ENCODE data around the gene FBXO42.

The FBXO42 gene

DNA sequence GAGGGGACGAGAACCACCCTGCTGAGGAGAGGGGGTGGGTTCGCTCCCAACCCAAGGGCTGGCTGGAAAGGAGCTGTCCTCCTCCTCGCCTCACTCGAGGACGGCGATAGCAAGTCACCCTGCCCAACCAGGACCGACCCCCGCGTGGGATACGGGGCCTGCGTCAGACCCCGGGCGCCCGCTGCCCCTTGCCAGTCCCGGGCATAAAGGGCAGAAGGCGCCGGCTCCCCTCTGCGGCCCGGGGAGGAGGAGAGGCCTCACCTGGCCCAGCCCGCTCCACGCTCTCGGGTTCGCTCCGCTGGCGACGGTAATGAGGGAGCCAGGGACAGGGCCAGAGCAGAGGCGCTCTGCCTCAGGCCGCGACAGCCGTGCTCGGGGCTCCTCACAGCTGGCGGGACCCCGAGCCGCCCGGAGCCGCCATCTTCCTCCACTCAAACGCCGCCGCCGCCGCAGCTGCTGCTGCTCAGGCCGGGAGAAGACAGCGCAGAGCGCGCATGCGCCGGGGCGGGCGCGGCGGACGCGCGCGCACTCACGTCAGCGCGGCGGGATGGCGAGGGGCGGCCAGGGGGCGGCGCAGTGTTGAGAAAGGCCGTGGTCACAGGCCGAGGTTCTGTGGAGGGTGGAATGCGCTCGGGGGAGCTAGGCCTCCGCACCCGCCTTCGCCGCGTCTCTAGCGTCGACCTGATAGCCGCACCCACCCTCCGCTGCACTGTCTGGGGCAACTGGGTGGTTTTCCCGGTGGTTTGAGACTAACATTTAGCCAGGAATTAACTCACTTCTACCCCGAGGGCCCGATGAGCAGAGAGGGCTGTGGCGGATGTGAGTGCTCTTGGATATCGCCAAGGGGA, at the start of gene FBXO42:
TSS of gene FBXO42 (minus strand) at position 487 of the 848 bp plus-strand sequence. CDS start 37,062 bp downstream, outside the sequence.
- DNase-seq = peak; percentile 96

DNA sequence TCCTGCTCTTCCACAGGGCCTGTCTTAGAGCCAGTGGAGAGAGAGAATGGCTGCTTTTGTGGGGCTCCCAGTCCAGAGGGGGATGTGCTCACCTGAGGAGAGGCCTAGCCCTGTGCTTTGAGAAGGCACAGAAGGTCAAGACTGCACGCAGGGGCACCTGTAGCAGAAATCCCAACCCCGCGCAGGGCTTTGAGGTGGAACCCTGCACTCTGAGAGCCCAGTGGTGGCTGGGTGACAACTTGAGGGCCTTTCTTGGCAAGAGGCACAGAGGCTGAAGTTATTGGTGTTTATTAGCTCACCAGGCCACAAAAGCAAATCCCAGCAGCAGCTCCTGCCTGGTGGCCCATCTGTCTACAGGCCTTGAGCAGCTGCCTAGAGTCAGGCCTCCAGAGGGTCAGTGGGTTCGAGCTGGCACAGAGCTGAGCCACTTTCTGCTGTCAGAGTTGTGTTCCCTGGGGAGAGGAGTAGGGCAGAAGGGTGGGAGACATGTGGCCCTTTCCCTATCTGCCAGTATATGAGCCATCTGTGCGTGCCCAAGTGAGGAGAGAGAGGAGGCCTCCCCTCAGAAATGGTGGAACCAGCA, 46.2 kb upstream of the FBXO42 start:
- DNase-seq = no peak

DNA sequence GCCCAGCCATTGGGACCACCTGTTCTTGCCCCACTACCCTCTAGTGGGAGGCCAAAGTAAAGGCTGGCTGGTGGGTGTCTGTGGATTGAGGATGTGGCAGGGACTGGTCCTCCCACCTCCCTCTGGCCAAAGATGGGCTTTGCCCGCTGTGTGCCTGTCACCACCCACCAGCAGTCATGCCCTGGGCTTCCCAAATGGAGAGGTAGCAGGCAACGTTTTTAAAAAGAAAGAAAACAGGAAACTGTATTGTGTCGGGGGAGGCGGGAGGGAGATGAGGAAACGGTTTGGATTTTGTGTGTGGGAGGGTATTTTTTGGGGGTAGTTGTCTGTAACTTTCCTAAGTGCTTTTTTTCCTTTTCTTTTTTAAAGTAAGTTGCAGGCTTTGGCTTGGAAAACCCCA, 44.8 kb upstream of the FBXO42 start:
- DNase-seq = no peak

DNA sequence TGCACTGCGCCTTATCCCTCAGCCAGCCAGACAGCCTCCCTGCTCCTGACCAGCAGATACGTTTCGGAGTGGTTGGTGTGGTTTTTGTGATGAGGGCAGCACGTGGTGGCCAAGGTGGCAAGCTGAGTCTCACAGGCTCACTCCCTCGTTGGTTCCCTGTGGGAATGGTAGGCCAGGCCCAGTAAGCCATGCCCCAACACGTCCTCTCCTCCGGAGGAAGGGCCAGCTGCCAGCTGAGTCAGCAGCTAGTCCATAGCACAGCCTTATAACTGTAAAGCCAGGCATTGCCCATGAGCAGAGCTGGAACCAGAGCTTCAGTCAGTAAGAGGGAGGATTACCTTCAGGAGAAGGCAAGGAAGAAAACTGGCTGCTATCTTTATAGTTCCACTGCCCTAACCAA, 44.3 kb upstream of the FBXO42 start:
- DNase-seq = peak; percentile 17

DNA sequence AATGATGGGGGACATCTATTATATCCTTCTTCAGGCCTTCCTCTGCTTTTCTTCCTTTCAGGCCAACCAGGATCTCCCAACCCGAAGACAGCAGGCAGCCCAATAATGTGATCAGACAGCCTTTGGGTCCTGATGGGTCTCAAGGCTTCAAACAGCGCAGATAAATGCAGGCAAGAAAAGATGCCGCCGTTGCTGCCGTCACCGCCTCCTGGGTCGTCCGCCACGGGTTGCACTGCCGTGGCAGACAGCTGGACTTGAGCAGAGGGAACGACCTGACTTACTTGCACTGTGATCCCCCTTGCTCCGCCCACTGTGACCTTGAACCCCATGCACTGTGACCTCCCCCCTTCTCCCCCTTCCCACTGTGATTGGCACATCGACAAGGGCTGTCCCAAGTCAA, 42.7 kb upstream of the FBXO42 start:
- no peak for DNase-seq

DNA sequence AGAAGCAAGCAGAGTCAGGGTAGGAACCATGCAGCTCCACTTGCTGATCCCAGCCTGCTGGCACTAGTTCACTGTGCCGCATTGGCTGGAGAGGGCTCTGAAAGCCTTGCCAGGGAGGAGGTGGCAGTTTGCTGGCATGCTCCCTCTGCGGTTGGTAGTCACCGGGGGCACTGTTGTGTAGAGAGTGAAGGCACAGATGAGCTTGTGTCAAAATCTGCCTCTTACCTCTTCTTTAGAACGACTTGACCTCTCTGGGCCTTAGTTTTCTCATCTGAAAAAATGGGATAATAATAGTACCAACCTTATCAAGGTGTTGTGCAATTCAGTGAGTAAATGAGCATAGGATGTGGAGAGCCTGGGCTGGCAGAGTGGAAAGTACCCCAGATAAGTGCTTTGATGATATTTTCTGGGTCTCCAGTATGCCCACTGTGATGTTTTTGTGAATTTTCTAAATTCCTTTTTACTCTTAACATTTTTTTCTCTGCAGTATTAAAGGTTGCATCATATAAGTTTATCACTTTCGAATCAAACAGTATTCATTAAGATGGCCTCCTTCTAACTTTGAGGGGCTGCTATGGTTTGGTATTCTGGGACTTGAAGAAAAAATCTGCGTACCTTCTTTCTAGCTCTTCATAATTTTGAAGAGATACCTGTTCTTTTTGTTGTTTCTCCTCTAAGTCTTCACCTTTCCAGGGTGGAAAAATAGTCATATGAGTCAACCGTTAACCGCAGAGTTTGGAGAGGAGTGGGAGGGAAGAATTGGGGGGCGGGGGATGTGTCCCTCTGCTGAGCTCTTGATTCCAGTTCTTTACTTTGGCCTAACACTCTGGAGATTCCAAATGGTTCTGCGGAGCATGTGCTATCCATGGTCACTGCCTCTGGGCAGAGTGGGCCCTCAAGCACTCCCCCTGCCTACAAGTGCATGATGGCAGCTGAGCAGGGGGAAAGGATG, 41.6 kb upstream of the FBXO42 start:
- DNase-seq = no peak

DNA sequence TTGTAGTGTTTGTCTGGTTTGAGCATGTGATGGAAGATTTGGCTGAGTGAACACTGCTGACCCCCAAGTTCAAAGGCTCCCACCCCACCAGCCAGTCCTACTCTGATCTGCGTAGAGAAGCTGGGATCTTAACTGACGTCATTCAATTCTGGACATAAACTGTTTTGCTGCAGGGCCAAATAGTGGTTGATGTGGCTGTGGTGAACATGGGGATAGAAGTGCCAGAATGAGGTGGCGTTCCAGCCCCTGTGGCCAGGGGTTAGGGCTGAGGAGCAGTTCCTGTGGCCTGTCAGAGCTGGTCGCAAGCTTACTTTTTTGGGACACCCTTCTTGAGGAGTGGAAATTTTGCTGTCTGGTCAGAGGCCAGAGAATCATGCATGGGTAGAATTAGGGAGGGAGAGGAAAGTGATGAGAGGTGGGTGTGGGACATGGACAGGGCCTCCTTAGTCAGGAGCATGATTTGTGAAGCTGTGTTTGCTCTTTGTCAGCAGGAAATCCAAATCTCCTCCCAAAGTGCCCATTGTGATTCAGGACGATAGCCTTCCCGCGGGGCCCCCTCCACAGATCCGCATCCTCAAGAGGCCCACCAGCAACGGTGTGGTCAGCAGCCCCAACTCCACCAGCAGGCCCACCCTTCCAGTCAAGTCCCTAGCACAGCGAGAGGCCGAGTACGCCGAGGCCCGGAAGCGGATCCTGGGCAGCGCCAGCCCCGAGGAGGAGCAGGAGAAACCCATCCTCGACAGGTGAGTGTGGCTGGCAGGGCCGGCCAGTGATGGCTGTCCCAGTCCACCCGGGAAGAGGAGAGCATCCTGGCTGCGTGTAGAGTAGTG, 40.7 kb upstream of the FBXO42 start:
- DNase-seq = no peak

DNA sequence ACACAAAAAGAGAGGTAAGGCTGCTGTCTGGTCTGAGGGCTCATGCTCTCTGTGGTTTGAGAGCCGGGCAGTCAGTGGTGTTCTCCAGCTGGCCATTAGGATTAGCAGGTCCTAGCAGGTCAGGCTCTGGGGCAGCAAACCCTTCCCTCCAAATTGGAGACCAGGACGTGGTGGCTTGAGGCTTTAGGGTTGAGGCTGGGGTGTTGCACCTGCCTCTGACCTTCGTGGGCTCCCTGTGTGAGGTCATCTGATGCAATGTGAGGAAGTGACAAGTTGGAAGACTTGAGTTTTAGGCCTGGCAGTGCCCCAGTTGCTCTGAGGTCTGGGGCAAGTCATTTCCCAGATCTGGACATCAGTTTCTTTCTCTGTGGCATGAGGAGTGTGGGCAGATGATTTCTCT, 39.1 kb upstream of the FBXO42 start:
- DNase-seq = no peak

DNA sequence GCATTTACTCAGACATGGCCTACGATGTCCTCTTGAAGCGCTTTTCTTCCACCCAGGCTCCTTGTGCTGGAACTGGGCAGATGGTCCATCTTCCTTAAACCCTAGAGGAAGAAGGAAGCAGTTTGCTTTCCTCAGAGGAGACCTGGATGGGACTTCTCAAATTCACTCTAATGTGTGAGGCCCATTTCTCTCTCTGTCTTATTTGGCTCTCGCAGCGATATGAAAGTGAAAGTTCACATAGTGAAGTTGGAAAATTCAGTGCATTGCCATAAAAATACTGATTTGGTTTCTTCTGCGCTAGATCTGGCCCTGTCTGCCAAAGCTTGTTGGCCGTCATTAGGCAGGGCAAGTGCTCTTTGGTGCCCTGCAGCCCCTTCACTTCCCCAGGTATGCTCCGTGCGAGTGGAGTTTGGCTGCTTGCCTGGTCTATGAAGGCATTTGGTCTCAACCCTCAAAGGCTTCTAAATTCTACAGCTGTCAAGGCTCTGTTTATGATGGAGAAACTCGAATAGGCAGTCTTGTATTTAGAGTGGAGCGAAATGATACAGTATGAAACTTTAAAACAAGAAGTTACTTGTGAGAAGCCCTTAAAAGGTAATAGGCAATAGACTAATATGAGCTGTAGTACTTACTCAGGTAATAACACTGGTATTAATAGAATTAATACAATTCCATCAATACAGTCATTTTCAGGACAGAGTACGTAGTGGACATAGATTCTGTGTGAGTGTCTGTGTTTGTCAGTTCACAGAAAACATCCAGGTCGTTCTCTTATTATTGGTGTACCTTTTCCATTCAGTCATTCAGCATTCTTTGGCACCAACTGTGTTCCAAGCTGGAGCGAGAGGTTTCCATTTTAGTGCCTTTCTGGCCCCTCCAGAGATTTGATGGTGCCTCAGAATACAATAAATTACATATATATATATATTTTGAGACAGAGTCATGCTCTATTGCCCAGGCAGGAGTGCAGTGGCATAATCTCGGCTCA, 35.2 kb upstream of the FBXO42 start:
- DNase-seq = peak; percentile 92

DNA sequence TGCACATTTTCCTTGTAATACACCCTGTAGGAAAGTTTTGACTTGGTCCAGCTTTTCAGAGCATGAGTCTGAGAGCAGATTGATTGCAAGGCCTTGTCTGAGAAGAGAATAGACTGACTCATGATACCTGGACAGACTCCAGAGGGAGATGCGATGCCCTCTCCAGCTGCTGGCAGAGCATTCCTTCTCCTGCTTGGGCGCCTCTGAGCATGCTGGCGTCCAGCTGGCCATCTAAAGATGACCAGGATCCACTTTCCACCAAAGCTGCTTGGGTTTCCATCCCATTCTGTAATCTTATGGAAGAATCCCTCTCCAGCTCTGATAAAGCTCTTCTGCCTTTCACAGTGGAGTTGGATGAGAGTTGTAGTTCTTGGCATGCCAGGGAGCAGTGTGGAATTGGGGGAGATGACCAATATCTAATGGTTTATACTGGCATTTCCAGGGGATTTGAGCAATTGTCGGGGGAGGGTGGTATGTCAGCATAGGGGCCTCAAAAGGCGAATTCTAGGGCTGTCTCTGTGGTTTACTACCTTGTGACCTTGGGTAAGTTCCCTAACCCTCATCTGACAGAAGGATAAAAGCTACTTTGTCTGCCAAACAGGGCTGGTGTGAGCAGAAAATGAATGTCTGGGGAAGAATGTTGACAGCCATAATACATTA, 34.3 kb upstream of the FBXO42 start:
- no peak for DNase-seq

DNA sequence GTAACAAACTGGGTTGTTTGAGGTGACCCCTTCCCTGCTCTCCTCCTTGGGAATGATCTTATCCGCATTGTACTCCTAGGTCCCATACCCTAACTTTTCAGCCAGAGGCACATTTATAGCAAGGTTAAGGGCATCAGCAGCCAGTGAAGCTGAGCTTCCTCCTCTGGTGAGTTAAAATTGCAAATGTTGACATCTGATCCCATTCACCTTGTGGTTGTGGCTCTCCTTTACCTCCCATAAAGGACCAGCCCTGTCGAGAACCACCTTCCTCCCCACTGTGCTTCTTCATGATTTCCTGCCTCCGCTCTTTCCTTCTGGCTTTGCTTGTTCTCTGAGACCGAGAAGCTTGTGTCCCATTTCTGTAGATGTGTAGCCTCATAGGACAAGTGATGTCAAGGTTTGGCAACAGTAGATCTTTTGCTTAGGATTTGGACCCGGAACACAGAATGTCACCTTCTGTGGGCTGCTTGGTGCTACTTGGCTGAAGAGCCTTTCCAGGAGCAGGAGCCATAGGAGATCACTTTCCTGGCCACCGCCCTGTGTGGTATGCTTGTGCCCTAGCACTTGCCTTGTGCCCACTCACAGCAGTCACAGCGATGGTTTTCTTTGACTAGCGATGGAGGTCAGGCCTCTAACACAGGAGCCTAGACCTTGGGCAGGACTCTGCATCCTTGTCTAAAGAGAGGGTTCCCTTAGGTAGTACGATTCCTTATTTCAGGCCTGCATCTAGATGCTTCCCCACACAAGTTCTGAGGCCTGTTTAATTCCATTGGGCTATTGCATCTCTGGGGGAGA, 33.6 kb upstream of the FBXO42 start:
- no peak for DNase-seq

DNA sequence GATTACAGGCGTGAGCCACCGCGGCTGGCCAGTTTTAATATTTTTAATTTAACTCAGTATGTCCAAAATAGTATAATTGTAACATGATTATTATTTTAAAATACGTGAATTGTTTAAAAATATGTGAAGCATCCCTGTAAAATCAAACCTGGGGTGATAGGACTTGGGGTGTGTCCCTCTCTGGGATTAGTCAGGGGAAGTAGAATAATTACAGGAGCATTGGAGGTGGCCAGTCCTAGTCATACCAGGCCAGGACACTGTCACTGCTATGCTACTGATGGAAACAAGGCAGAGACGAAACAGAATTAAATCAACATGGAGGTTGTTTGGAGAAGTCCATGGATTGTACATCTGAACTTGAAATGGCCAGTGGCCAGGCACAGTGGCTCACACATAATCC, 31.6 kb upstream of the FBXO42 start:
- DNase-seq = no peak

DNA sequence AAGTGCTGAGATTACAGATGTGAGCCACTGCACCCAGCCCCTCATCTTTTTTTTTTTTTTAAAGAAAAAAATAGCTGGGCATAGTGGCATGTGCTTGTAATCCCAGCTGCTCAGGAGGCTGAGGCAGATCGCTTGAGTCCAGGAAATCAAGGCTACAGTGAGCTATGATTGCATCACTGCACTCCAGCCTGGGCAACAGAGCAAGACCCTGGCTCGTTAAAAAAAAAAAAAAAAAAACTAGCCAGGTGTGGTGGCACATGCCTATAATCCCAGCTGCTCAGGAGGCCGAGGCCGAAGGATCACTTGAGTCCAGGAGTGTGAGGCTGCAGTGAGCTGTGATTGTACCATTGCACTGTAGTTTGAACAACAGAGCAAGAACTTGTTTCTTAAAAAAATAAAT, 28.6 kb upstream of the FBXO42 start:
- DNase-seq = no peak

DNA sequence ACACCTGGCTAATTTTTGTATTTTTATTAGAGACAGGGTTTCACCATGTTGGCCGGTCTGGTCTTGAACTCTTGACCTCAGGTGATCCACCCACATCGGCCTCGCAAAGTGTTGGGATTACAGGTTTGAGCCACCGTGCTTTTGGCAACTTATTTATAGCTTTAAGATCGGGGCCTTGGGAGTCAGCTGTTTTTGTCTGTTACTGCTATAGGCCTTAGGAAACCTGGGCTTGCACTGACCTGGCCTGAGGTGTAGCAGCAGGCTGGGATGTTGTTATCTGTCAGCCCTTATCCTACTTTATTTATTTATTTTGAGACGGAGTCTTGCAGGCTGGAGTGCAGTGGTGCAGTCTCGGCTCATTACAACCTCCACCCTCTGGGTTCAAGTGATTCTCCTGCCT, 26.2 kb upstream of the FBXO42 start:
- DNase-seq = no peak

DNA sequence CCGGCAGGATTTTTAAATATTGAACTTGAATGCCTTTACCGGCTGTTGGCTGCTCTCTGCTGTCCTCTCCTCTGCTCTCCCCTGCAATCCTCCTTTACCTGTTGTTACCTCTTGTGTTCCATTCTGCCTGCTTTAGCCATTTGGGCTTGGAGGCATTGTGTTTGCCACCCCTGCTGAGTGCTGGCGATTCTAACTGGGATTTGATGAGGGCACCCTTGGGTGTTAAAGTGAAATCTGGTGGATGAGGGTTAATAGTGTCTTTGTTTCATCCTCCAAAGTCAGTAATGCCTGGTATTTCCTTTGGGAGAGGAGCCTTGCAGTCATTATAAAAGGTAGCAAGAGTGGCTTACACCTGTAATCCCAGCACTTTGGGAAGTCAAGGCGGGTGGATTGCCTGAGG, 24.7 kb upstream of the FBXO42 start:
- DNase-seq = no peak

DNA sequence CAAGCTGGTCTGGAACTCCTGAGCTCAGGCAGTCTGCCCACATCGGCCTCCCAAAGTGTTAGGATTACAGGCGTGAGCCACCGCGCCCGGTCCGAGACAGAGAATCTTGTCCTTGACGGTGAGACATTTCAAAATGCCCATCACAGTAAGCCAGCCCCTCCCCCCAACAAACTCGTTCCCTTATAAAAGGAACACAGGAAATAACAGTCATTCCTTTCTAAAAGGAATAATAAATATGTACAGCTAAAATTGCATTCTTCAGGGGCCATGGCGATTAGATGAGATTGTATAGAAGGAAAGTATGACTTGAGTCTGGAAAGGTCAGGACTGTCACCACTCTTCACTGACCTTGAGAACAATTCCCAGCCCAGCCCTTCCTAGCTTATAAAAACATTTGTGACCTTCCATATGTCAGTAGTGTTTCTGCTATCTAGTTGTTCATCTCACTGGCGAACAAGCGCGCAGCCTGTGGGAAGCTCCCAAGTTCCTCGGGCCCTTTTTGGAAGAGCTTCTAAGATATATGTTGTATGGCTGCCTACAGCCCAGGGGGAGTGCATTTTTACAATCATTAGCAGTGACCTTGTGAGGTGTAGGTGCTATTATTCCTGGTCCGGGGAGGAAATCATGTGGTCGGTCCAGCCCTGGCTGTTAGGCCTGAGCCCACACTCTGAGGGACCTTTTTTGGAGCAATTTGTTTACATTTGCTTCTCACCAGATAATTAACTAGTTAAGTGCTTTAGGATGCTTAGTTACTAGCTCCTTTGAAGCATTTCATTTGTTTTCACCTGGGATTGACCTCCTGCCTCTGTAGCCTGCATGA, 23.5 kb upstream of the FBXO42 start:
- DNase-seq = no peak

DNA sequence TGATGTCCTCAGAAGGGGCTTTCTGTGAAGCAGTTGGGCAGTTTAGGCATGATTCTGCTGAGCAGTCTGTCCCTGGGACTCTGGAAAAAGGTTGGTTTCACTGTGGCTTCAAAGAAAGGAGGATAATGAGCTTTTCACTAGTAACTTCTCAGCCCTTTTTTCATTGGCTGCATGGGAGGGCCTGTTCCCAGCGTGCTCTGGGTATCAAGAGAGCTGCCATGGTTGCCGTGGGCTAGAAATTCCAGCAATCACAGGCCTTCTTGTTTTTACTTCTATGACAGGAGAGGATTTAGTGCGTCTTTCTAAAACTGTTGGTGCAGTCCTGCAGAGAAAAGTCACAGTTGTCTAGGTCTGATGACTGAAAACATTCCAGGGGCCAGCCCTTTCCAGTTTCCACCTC, 22.0 kb upstream of the FBXO42 start:
- no peak for DNase-seq

DNA sequence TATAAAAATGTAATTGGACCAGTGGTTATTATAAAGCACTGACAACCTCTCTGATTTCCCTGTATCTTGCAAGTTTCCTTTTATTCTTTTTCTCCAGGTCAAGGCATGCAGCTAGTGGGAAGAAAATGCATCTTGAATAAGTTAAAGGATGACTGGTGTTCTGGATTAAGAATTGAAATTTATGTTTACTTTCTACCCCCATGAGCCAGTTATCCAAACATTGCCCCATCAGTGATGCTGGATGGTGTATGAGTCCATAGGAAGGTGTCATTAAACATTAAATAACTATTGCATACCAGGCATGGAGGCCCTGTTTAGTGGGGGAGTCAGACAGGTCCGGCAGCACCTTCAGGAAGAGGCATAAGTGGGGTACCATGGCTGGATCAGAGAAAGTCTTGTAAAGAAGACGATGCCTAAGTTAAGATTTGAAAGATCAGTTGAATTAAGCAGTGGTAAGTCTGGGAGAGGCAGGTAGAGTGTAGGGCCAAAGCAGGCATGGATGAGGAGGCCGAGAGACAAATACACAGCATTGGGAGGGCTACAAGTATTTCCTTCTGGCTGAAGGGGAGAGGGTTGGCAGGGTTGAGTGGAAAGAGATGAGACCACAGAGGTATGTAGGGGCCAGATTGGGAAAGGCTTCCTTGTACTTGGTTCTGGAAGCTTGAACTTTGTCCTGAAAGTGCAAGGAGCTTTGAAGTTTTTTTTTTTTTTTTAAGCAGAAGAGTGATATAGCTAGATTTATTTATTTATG, 20.4 kb upstream of the FBXO42 start:
- no peak for DNase-seq
